Muscle of arm (tissue), 12 donors: ENCODE measurements around the gene CCNA2. TPM values are rescaled to one million over a fixed set of nuclear protein-coding genes. Genes with fewer than 3 reads are reported as not detected.

Source experiments
- DNase-seq: peaks from one replicate; pipeline ENCODE4 v3.0.0-alpha.2; 2013
- polyA plus RNA-seq, 12 donors: library from polyadenylated mRNA; unstranded; fragments of 120-200 nt; gene quantifications; one replicate each; pipeline ENCODE4 v1.2.1, GENCODE V29; 2013; ENCODE audit not compliant: insufficient read length in 12 of 12

The CCNA2 gene
- polyA plus RNA-seq, 12 donors = 12.2 to 34.5 (median 24.5) TPM; not detected in 1

- DNase-seq = no peak
Measured at GRCh38 chr4:121817006-121817405, 6.7 kb downstream of the CCNA2 start.

DNA sequence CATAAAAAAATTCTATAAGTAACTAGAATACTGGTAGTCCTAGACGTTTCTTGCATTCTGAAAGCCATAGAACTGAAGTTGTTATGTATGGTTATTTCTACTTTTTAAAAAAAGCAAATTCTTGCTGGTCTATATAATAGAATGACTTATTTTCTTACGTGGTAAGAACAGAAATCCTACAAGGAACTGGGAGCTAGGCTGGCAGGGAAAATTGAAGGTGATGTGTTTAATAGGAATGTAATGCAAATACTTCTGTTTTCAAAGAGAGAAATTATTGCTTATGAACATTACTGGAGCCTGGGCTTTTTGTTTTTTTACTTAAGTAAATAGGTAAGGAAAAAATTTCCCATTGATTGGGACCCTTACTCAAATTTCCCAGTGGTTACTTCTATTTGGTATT is 8.9 kb downstream of the CCNA2 start:
- no peak for DNase-seq

DNA sequence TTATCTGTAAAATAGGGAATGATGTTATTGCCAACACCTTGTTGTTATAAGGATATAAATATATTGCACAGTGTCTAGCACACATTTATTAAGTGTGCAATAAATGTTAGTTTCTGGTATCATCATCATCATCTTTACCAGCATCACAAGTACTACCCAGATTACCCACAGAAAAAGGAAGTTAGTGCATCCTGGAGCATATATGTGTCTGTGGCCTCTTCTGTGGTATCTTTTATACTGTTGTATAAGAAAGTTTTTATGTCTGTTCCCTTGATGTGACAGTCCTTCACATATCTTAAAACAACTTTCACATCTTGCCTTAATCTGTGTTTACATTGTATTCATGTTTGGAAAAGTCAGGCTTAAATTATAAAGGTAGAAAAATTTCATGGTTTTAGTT is 12.6 kb downstream of the CCNA2 start:
- no peak for DNase-seq

DNA sequence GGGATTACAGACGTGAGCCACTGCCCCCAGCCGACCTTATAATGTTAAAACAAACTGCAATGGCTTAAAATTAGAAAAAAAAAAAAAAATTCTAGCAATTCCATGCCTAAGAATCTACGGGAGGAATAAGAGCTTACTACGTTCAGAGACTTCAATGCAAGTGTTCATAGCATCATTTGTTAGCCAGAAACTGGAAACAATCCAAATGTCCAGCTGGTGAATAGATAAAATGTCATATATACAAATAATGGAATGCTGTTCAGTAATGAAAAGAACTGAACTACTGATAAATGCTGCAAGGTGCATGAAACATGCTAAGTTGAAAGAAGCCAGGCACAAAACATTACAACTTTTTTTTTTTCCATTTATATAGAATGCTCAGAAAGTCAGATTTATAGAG is 17.3 kb downstream of the CCNA2 start:
- no peak for DNase-seq

DNA sequence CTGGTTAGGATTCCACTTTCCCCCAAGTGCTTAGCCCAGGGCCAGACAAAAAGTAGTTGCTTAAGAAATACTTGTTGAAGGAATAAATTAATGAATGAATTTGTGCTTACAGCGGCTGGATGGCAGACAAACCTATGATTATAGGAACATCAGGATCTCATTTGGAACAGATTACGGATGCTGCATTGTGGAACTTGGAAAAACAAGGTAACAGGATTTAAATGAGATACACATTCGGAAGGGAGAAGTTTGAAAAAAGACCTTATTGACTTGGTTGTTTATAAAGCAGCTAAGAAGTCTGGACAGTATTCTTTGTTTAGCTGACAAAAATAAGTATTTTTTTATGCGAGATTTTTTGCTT is 22.0 kb downstream of the CCNA2 start:
- DNase-seq = no peak

DNA sequence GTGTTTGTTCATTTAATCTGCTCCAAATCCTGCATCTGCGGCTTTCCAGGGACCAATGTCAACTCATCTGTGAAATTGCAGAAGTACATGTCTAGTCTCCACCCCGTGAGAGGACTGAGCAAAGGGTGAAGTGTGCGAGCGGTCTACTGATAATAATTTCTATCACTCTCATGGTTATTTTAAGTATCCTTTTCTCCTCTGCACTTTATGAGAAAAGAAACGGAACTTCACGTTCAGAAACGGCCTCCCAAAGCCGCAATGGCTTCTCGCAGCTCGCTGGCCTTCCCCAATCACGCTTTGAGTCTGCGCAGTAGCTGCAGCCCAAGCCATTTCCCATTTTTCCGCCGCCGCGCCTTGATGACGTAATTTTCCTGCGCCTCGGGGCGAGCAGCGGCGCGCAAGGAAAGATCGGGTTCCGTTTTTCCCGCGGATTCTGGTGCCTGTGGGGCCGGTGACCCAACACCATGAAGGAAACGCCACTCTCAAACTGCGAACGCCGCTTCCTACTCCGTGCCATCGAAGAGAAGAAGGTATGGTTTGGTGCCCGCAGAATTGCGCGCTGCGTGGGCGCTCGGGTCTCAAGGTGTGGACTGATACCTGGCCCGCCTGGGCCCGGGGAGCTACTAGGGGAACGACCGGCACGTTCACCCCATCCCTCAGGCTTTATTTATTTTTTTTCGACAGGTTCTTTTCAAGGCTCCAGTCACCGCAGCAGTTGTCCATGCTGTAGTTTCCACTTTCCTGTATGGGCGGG is 22.5 kb downstream of the CCNA2 start, which contains the start of gene EXOSC9:
EXOSC9 (plus strand) TSS at position 363 of the 754 bp plus-strand sequence; CDS start at position 465, 102 bp downstream.
- DNase-seq = peak; percentile 98

GRCh38 chr4:121800638-121800960 is 23.1 kb downstream of the CCNA2 start:
- DNase-seq = no peak

- no peak for DNase-seq
Measured at GRCh38 chr4:121799867-121800501, 23.7 kb downstream of the CCNA2 start.

DNA sequence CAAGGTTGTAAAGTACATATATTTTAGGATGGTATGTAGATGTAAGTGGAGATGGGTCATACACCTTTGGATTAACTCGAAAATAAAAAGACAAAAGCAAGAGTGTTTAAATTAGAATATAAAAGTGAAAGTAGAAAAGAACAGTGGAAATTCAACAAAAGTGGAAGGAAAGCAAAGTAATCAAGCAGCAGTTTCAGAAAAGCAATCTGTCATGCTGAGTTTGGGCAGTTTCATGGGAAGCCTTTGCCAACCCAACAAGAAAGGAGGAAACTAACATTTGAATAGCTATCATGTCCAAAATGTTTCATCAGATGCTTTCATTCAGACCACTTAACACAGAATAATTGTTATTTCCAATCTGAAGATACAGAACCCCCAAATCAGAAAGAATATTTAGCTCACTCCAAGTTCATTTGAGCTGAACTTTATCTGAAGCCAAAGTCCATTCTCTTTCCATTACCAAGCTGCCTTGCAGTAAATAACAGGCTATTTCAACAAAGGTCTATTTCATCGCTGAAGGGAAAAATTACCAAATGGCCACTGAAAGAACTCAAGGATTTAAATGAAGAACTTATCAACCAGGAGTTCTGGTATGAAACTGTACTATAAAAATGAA is 24.4 kb downstream of the CCNA2 start:
- DNase-seq = no peak

GRCh38 chr4:121796283-121796682 is 27.4 kb downstream of the CCNA2 start:
- DNase-seq = no peak

DNA sequence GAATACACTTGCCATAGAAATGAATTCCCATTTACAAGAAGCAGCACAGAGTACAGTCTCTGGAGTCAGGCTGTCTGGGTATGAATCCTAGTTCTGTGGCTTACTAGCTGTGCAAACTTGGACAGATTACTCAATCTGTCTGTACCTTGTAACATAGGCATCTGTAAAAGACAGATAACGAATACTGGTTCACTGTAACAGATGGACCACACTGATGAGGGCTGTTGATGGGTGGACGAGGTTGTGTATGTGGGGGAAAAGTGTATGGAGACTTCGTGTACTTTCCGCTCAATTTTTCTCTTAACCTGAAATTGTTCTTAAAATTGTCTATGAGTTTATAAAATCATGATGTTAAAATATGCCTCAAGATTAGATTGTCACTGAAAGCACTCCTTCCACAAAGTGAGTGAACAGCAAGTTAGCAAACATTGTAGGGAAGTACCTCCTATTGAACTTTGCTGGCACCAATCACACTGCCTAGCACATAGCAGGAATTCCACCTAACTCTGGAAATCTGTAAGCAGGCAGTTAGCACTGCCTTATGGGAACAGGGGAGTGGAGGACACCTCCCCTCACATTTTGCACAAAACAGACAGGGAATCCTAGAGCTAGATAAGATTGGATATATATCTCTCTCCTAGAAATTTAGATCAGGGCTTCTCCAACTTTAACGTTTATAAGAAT is 29.0 kb downstream of the CCNA2 start:
- DNase-seq = no peak

DNA sequence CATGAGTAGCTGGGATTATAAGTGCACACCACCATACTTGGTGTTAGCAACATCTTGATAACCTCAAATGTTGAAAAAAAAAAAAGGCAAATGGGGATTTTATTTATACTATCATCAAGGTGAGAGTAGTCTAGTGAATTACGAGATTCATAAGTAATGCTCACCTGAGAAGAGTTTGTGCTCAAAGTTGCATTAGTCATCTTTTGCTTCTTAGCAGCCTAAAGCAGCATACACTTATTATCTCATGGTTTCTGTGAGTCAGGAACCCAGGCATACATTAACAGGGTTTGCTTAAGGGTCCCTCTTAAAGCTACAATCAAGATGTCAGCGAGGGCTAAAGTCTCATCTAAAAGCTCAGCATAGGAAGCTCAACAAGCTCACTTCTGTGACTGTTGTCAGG is 30.7 kb downstream of the CCNA2 start:
- DNase-seq = no peak

GRCh38 chr4:121791481-121791880 is 32.2 kb downstream of the CCNA2 start:
- DNase-seq = no peak

DNA sequence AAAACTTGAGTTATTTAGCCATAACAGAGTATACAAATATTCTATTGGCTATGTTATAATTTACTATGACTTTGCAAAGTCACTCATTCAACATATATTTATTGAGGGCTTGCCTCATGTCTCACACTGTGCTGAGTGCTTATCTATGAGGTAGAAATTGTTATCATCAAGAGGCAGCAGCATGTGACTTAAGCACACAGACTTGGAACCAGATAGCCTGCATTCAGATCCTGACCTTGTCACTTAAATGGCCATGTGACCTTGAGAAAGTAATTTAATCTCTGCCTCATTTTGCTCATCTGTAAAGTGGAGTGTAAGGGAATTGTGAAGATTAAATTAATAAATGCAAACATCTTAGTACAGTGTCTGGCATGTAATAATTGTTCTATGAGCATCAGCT is 32.7 kb downstream of the CCNA2 start:
- DNase-seq = no peak

DNA sequence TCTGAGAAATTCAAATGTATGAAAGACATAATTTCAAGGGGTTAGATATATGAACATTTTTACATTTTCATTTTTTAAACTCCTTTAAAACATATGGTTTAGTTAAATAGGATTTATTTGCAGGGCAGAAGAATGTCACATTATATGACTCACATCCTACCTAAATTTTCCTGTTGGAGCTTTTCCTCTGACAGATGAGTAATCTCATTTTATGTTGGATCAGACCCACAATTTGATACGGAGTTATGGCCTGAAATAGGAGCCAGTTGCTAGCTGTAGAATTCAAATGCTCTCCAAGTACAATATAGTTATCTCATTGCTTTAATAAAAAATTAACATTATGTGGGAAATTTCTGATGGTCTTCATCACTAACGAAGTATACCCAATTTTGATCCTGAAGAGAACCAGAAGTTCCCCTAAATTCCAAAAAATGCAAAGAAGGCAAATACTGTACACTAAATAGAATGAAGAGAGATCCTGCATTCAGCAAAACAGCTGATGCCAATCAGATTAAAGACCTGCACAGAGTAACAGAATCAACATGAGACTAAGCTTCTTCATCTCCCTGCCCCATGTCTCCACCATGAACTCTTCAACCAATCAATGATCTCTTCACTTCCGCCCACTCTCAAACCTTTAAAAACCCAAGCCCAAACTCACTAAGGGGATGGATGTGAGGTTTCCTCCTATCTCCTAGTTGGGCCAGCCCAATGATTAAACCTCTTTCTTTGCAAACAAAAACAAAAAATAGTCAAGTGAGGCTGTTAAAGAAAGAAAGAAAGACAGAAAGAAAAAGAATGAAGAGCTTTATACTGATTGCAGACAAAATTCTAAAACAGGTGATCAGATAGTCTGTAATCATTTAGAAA is 33.5 kb downstream of the CCNA2 start:
- DNase-seq = no peak

GRCh38 chr4:121789455-121789854 is 34.2 kb downstream of the CCNA2 start:
- DNase-seq = no peak

DNA sequence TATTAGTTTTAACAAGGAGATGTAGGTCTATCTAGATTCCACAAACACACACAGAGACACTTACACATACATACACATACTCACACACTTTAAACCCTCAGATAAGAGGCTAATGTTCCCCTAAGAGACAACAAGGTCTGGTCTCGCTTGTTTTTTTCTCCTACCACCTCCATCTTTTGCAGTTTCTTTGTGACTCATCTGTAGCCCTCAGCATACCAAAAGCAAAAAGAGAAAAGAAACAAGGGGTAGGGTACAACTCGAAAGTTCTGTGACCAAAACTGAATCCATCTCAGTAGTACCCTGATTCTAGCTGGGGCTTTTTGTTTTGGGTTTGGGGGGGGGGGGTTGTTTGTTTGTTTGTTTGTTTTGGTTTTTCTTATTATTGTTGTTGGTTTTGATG is 34.8 kb downstream of the CCNA2 start:
- no peak for DNase-seq

GRCh38 chr4:121786221-121786620 is 37.5 kb downstream of the CCNA2 start:
- DNase-seq = no peak

GRCh38 chr4:121785479-121785878 is 38.2 kb downstream of the CCNA2 start:
- DNase-seq = no peak

DNA sequence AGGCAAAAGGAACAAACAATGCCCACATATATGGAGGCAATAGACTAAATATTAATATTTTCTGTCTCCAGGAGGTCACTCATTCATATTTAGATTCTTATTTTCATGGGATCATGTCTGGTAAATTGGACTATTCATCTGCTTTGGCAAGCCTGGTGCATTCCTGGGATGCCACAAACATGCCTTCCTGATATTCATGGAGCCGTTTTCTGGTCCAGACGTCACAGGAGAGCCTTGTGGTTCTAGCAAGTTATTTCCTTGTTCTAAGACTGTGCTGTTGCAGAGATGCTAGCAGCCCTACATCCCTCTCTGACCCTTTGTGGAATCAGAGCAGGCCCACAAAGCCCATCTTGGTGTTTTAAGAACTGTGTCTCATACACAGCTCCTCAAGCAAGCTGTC is 38.7 kb downstream of the CCNA2 start:
- DNase-seq = no peak

GRCh38 chr4:121784401-121784800 is 39.3 kb downstream of the CCNA2 start:
- no peak for DNase-seq

GRCh38 chr4:121783210-121783609 is 40.5 kb downstream of the CCNA2 start:
- no peak for DNase-seq
